Endothelial cell of umbilical vein (primary cell): Measurements from ENCODE around the gene NR1H3. TPM values are rescaled to one million over a fixed set of nuclear protein-coding genes. Genes with fewer than 3 reads are reported as not detected.

Experiments used
- BruUV-seq: library from RNA; stranded (reverse); fragments of 400-500 nt; replicated peaks from 2 replicates; lab custom pipeline; 2021; lab: Mats Ljungman, UMichigan
- CTCF ChIA-PET: fragments of 300-600, 350-600 bp; sonication (Branson Sonifier 250); formaldehyde crosslinking; loops from one replicate; lab custom pipeline; 2021; ENCODE audit warnings: antibody characterized with exemption, inconsistent platforms; lab: Charles Lee
- POLR2A ChIA-PET: fragments of 300-600, 350-600 bp; sonication (Branson Sonifier 250); formaldehyde crosslinking; loops from one replicate; lab custom pipeline; 2021; ENCODE audit warnings: antibody characterized with exemption, inconsistent platforms; lab: Charles Lee
- DNase-seq: peaks from one replicate; pipeline ENCODE4 v3.0.0-alpha.2; 2011; ENCODE audit warnings: low read depth, low spot score
- FAIRE-seq: peaks from 2 replicates; lab custom pipeline; 2011; peaks lifted over from hg19 to GRCh38; lab: Jason Lieb, UNC
- H2AFZ ChIP-seq: 2 replicates; pipeline ENCODE4 v1.6.0; 2012; ENCODE audit warnings: low read depth, low read length, control low read depth, inconsistent platforms
- H3K27ac ChIP-seq: 2 replicates; pipeline ENCODE4 v1.5.1; 2011; ENCODE audit warnings: low read depth, mild to moderate bottlenecking, control low read depth, low read length, moderate library complexity; ENCODE audit not compliant: insufficient read depth
- H3K27me3 ChIP-seq, 2 experiments: 2 replicates each; pipeline versions ENCODE4 v1.6.0 to v1.6.1; 2011; ENCODE audit warnings: low read length in 2 of 2, mixed read lengths in 1 of 2; ENCODE audit not compliant: control insufficient read depth in 2 of 2, insufficient read depth in 2 of 2
- H3K36me3 ChIP-seq, 2 experiments: 2 replicates in 1 of 2; 3 replicates in 1 of 2; pipeline ENCODE4 v1.5.1; 2011; ENCODE audit warnings: low read length in 2 of 2, mild to moderate bottlenecking in 1 of 2, moderate library complexity in 1 of 2; ENCODE audit not compliant: control insufficient read depth in 2 of 2, insufficient read depth in 2 of 2; ENCODE audit errors: extremely low read depth in 1 of 2
- H3K4me1 ChIP-seq: 3 replicates; pipeline ENCODE4 v1.5.1; 2011; ENCODE audit warnings: mild to moderate bottlenecking, low read length; ENCODE audit not compliant: control insufficient read depth, insufficient read depth; ENCODE audit errors: extremely low read depth
- H3K4me2 ChIP-seq: 2 replicates; pipeline ENCODE4 v1.6.1; 2011; ENCODE audit warnings: low read length, control low read depth, mixed read lengths; ENCODE audit not compliant: insufficient read depth
- H3K4me3 ChIP-seq, 3 experiments: fragments of 200-600 bp in 1 of 3; sonication (generic), shearing (Covaris generic) in 1 of 3; replicated peaks in 1 of 3; 2 replicates each; pipeline ENCODE4 v1.5.1; 2011 to 2016; ENCODE audit warnings: control low read depth in 3 of 3, low read length in 3 of 3, mild to moderate bottlenecking in 2 of 3, inconsistent platforms in 1 of 3, low read depth in 1 of 3, moderate library complexity in 1 of 3; ENCODE audit not compliant: insufficient read depth in 1 of 3
- H3K79me2 ChIP-seq: 2 replicates; pipeline ENCODE4 v1.6.0; 2012; ENCODE audit warnings: low read length, inconsistent platforms; ENCODE audit not compliant: control insufficient read depth, insufficient read depth
- H3K9ac ChIP-seq: replicated peaks from 2 replicates; pipeline ENCODE3; 2011; ENCODE audit warnings: low read length, control low read depth; ENCODE audit not compliant: insufficient read depth; ENCODE audit errors: extremely low read depth
- H3K9me1 ChIP-seq: replicated peaks from 3 replicates; pipeline ENCODE4 v1.6.0; 2011; ENCODE audit warnings: mild to moderate bottlenecking, low read length; ENCODE audit not compliant: control insufficient read depth, insufficient read depth; ENCODE audit errors: extremely low read depth
- H3K9me3 ChIP-seq: replicated peaks from 2 replicates; pipeline ENCODE4 v1.5.1; 2012; ENCODE audit warnings: low read length, inconsistent platforms; ENCODE audit not compliant: control insufficient read depth, insufficient read depth
- H4K20me1 ChIP-seq: replicated peaks from 2 replicates; pipeline ENCODE3; 2011; ENCODE audit warnings: mild to moderate bottlenecking, low read length; ENCODE audit not compliant: control insufficient read depth, insufficient read depth; ENCODE audit errors: extremely low read depth
- EZH2 ChIP-seq: IDR thresholded peaks from 2 replicates; pipeline ENCODE4 v1.6.1; 2012; ENCODE audit warnings: borderline replicate concordance, low read depth, mild to moderate bottlenecking, moderate library complexity, low read length, inconsistent platforms; ENCODE audit not compliant: severe bottlenecking
- FOS ChIP-seq: IDR thresholded peaks from 2 replicates; pipeline ENCODE4 v1.6.1; 2011; ENCODE audit warnings: mild to moderate bottlenecking, low read length, moderate library complexity, borderline replicate concordance; ENCODE audit not compliant: insufficient read depth
- GATA2 ChIP-seq: IDR thresholded peaks from 2 replicates; pipeline ENCODE4 v1.7.0; 2011; ENCODE audit warnings: low read depth, mild to moderate bottlenecking, moderate library complexity, mixed read lengths, low read length; ENCODE audit not compliant: insufficient read length, insufficient read depth
- JUN ChIP-seq: IDR thresholded peaks from 2 replicates; pipeline ENCODE4 v1.6.1; 2011; ENCODE audit warnings: borderline replicate concordance, low read depth; ENCODE audit not compliant: insufficient read length, insufficient read depth
- MYC ChIP-seq: IDR thresholded peaks from one replicate; pipeline ENCODE4 v1.6.1; 2011; ENCODE audit warnings: mild to moderate bottlenecking, low read depth, low read length
- POLR2A ChIP-seq: IDR thresholded peaks from 2 replicates; pipeline ENCODE4 v1.6.1; 2012; ENCODE audit warnings: low read depth, mild to moderate bottlenecking, control low read depth, low read length
- POLR2AphosphoS5 ChIP-seq: IDR thresholded peaks from 2 replicates; pipeline ENCODE4 v1.6.1; 2012; ENCODE audit warnings: low read depth, mild to moderate bottlenecking, control low read depth, low read length, moderate library complexity; ENCODE audit not compliant: insufficient read depth
- dilution Hi-C: fragments of 300-500 bp; cut with MboI; formaldehyde crosslinking; loops from one replicate; pipeline ENCODE4 v1.15.0; 2019; ENCODE audit warnings: low sequenced_read_pairs; ENCODE audit not compliant: extremely low pct_ligation_motif_present
- intact Hi-C: fragments of 100-400 bp; cut with micrococcal nuclease; formaldehyde crosslinking; loops from one replicate; pipeline ENCODE4 v1.10.0; 2022
- polyA plus RNA-seq, 4 experiments: library from polyadenylated mRNA; depleted of rRNA in 3 of 4; stranded (reverse) in 3 of 4; unstranded in 1 of 4; fragments of >200 nt; gene quantifications; 2 replicates each; pipeline versions ENCODE4 v1.2.1 to v1.2.3, GENCODE V29; 2011 to 2012; ENCODE audit warnings: missing spikeins in 1 of 4
- total RNA-seq: library from RNA; stranded (reverse); gene quantifications from 2 replicates; pipeline ENCODE4 v1.2.3, GENCODE V29; 2021
- TF ChIP-seq, protein P1 (sequence below): IDR thresholded peaks from 2 replicates; pipeline ENCODE4 v1.6.1; 2011; ENCODE audit not compliant: insufficient read depth, insufficient read length
- TF ChIP-seq, protein P2 (sequence below), 2 donors: IDR thresholded peaks; 1 replicate in 1 of 2; 2 replicates in 1 of 2; pipeline ENCODE4 v1.5.1; 2011; ENCODE audit warnings: low read length in 2 of 2, mild to moderate bottlenecking in 2 of 2, moderate library complexity in 2 of 2, control low read depth in 1 of 2, inconsistent platforms in 1 of 2, low read depth in 1 of 2; ENCODE audit not compliant: insufficient read depth in 1 of 2; ENCODE audit errors: extremely low read depth in 1 of 2

NR1H3 gene
- total and polyA plus RNA-seq, 2 donors (not counting 3 experiments of a cell fraction or from before 2014, with no cell fraction given): 9.8 to 16.3 TPM

DNA sequence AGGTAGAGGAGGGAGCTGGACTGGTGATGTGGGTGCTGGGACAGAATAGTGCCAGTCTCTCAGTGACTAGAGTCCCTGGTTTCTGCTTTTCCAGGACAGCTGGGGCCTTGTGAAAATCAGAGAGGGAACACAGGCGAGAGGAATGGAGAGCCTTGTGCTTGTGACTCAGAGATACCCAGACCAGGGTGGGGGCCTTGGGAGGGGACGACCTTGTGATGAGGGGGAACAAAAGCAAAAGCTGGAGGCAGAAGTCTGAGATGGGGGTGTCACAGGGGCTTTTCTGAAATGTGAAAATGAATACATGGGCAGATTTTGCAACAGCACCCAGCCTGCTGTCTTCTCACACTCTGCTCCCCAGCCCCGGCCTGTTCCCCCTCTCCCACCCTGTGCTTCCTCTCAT lies 3.4 kb upstream of the NR1H3 start:
- intact Hi-C loops: loop anchor here (2.0 kb wide), 1 partner anchor 40 kb away; the partner anchor contains the start of gene DDB2
- no peak for FAIRE-seq
- dilution Hi-C loops: no loop called here
- no peaks in the 10 kb centered on the region for H3K27me3 ChIP-seq
- H3K4me1 ChIP-seq: peaks cover 30% of the 10 kb centered on the region
- H3K36me3 ChIP-seq: no peaks in the 10 kb centered on the region
- ChIA-PET CTCF (no interaction called here), POLR2A (no interaction called here)
- no peaks in the 10 kb centered on the region for H4K20me1 ChIP-seq
- H3K27ac ChIP-seq: peak overlapping the region; percentile 58
- no peak overlapping the region for H3K4me3 ChIP-seq
- H3K4me2 ChIP-seq: peak overlapping the region; percentile 20
- peak; percentile 45 for TF ChIP-seq POLR2A
- no peak for TF ChIP-seq GATA2
- TF ChIP-seq JUN: no peak
- TF ChIP-seq, protein P1, sequence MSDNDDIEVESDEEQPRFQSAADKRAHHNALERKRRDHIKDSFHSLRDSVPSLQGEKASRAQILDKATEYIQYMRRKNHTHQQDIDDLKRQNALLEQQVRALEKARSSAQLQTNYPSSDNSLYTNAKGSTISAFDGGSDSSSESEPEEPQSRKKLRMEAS: no peak
- H3K79me2 ChIP-seq: peaks cover 3% of the 10 kb centered on the region
- BruUV-seq: no TSS peak
- H3K9me3 ChIP-seq: no peaks in the 10 kb centered on the region
- H3K9me1 ChIP-seq: no peaks in the 10 kb centered on the region
- peak; percentile 37 for DNase-seq
- H2AFZ ChIP-seq: peak overlapping the region; percentile 67
- H3K9ac ChIP-seq: peak overlapping the region; percentile 31

DNA sequence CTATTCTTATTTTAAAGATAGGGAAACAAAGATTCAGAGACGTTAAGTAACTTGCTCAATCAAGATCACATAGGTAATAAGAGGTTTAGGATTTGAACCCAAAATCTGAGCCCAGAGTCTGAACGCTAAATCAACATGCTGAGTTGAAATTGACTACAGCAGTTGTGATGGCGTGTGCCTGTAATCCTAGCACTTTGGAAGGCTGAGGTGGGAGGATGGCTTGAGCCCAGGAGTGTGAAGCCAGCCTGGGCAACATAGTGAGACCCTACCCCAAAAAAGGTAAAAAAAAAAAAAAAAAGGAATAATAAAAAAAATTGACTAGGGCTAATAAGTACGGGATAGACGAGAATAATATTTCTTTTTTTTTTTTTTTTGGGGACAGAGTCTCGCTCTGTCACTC lies 1.4 kb upstream of the NR1H3 start:
- no TSS peak for BruUV-seq
- CTCF ChIA-PET: interaction anchor here (1.9 to 4.8 kb wide), 3 partner anchors 17 to 99 kb away, joined by 8 to 63 read pairs (median 12); no protein-coding TSS in a partner anchor
- POLR2A ChIA-PET: no interaction called here

More for the DNA sequence above, 1.4 kb upstream of the NR1H3 start:
- H3K4me2 ChIP-seq: no peak overlapping the region
- no peak overlapping the region for H3K4me3 ChIP-seq
- no peaks in the 10 kb centered on the region for H3K36me3 ChIP-seq
- H3K79me2 ChIP-seq: no peaks in the 10 kb centered on the region
- H3K9me3 ChIP-seq: no peaks in the 10 kb centered on the region
- FAIRE-seq (no peak), DNase-seq (no peak)
- H4K20me1 ChIP-seq: no peaks in the 10 kb centered on the region
- no peaks in the 10 kb centered on the region for H3K9me1 ChIP-seq
- intact Hi-C loops: no loop called here
- H2AFZ ChIP-seq: no peak overlapping the region
- H3K9ac ChIP-seq: no peak overlapping the region
- H3K4me1 ChIP-seq: peaks cover 27% of the 10 kb centered on the region
- H3K27me3 ChIP-seq: no peaks in the 10 kb centered on the region
- dilution Hi-C loops: no loop called here
- no peak overlapping the region for H3K27ac ChIP-seq
- TF ChIP-seq POLR2A (no peak), POLR2AphosphoS5 (no peak), EZH2 (no peak), JUN (no peak), FOS (no peak), GATA2 (no peak), MYC (no peak)
- TF ChIP-seq, protein P1: no peak
- TF ChIP-seq, protein P2, sequence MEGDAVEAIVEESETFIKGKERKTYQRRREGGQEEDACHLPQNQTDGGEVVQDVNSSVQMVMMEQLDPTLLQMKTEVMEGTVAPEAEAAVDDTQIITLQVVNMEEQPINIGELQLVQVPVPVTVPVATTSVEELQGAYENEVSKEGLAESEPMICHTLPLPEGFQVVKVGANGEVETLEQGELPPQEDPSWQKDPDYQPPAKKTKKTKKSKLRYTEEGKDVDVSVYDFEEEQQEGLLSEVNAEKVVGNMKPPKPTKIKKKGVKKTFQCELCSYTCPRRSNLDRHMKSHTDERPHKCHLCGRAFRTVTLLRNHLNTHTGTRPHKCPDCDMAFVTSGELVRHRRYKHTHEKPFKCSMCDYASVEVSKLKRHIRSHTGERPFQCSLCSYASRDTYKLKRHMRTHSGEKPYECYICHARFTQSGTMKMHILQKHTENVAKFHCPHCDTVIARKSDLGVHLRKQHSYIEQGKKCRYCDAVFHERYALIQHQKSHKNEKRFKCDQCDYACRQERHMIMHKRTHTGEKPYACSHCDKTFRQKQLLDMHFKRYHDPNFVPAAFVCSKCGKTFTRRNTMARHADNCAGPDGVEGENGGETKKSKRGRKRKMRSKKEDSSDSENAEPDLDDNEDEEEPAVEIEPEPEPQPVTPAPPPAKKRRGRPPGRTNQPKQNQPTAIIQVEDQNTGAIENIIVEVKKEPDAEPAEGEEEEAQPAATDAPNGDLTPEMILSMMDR (IDR thresholded peaks at IDR 0.05; ENCODE audit: extremely low read depth in 1 of 2, insufficient read depth in 1 of 2, low read depth in 1 of 2, low read length in 2 of 2): no peak
